ENCODE measurements around the gene PTPRG. TPM values are rescaled to one million over a fixed set of nuclear protein-coding genes. Genes with fewer than 3 reads are reported as not detected.

The PTPRG gene
- total and polyA plus RNA-seq, 11 donors: 8.0 to 48.5 (median 35.4) TPM

DNA sequence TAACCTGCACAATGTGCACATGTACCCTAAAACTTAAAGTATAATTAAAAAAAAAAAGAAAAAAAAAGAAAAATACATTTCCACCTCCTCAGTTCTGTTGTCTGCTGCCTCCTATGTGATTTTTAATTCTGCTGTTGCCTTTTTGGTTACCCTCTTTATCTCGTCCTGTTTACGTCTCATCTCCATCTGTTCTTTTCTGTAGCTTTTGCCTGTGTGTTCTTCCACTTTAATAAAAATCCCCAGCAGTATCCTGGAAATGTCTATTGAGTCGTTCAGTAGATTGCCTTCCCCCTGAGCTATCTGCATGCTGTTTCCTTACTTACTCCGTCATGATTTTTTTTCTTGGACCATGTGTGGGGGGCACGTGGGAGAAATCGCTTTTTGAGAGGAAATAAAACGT lies 509.5 kb downstream of the PTPRG start:
- no peak for DNase-seq
- TF ChIP-seq POLR2A (IDR thresholded peaks at IDR 0.05): no peak
- no peak for TF ChIP-seq CTCF (IDR thresholded peaks at IDR 0.05)
- Histone ChIP-seq H3K4me1 (peaks cover 0 to 31% (median 17%) of the 10 kb centered on the region in 12 donors), H3K36me3 (no peaks in the 10 kb centered on the region), H3K4me3 (no peak overlapping the region), H3K27ac (no peak overlapping the region), H3K9me3 (no peaks in the 10 kb centered on the region), H3K27me3 (no peaks in the 10 kb centered on the region)
- ATAC-seq: no peak
- intact Hi-C loops (cut with DNase I): no loop called here
- 47 to 49% (median 47%) methylated on average over 7 of the region's 7 CpGs for WGBS, 4 donors

- no peak for DNase-seq
- Histone ChIP-seq H3K27me3 (no peaks in the 10 kb centered on the region), H3K9me3 (no peaks in the 10 kb centered on the region), H3K4me1 (peaks cover 0 to 31% (median 17%) of the 10 kb centered on the region in 12 donors), H3K4me3 (no peak overlapping the region), H3K36me3 (no peaks in the 10 kb centered on the region), H3K27ac (no peak overlapping the region)
- no peak for TF ChIP-seq CTCF (IDR thresholded peaks at IDR 0.05)
- TF ChIP-seq POLR2A (IDR thresholded peaks at IDR 0.05): no peak
- intact Hi-C loops (cut with DNase I): no loop called here
- ATAC-seq: no peak
- whole genome bisulfite sequencing, 4 donors: 96 to 100% (median 97%) methylated on average over 1 of the region's 1 CpG
These were observed 511.7 kb downstream of the PTPRG start for GRCh38 chr3:62073038-62073437.

GRCh38 chr3:62084558-62084957 lies 523.2 kb downstream of the PTPRG start:
- WGBS, 4 donors: 69 to 78% (median 75%) methylated on average over 2 of the region's 2 CpGs
- intact Hi-C loops (cut with DNase I): no loop called here
- ATAC-seq: peak in 1 of 4 donors; percentile 36

GRCh38 chr3:62088472-62089104 lies 527.2 kb downstream of the PTPRG start:
- no peaks in the 10 kb centered on the region for H3K9me3 ChIP-seq
- no peaks in the 10 kb centered on the region for H3K27me3 ChIP-seq
- intact Hi-C loops (cut with DNase I): no loop called here
- DNase-seq (no peak), ATAC-seq (no peak)
- peaks cover 0 to 42% (median 9%) of the 10 kb centered on the region in 12 donors for H3K4me1 ChIP-seq
- WGBS, 4 donors: 79 to 98% (median 84%) methylated on average over 4 of the region's 4 CpGs
- no peak overlapping the region for H3K4me3 ChIP-seq
- H3K27ac ChIP-seq: no peak overlapping the region
- H3K36me3 ChIP-seq: no peaks in the 10 kb centered on the region
- TF ChIP-seq POLR2A (IDR thresholded peaks at IDR 0.05) (no peak), CTCF (IDR thresholded peaks at IDR 0.05) (no peak)

More at GRCh38 chr3:62084558-62084957, 523.2 kb downstream of the PTPRG start:
- peaks cover 0 to 23% (median 3%) of the 10 kb centered on the region in 12 donors for H3K4me1 ChIP-seq
- H3K36me3 ChIP-seq: no peaks in the 10 kb centered on the region
- H3K27me3 ChIP-seq: no peaks in the 10 kb centered on the region
- H3K4me3 ChIP-seq: no peak overlapping the region
- no peaks in the 10 kb centered on the region for H3K9me3 ChIP-seq
- no peak overlapping the region for H3K27ac ChIP-seq
- DNase-seq: no peak
- TF ChIP-seq POLR2A (IDR thresholded peaks at IDR 0.05) (no peak), CTCF (IDR thresholded peaks at IDR 0.05) (no peak)
